Measurements from ENCODE around the gene GRID1.
"Not testable (repeated sequence)": the region's sequence is repeated elsewhere in the genome, so short reads cannot be mapped to it uniquely, and the experiment has no call there.

Gene GRID1

DNA sequence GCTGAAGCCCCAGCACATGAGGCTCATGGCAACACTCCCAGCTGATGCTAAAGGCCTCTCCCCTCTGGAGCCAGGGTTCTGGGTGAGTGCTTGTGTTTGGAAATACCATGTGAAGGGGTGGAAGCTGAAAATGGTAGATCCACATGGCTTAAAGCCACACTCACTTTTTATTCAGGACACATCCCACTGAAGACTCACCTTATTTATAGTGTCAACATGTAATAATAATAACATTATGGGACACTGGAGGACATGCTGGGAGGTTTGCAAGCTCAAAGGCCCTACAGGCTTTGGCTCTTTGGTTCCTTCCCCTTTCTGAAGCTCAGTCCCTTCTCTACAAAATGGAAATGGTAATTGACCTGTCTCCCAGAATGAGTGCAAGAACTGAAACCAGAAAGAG, 318.0 kb downstream of the GRID1 start:
- DNase-seq: no peak

- DNase-seq: no peak
Measured at GRCh38 chr10:86047588-86047987, 319.0 kb downstream of the GRID1 start.

DNA sequence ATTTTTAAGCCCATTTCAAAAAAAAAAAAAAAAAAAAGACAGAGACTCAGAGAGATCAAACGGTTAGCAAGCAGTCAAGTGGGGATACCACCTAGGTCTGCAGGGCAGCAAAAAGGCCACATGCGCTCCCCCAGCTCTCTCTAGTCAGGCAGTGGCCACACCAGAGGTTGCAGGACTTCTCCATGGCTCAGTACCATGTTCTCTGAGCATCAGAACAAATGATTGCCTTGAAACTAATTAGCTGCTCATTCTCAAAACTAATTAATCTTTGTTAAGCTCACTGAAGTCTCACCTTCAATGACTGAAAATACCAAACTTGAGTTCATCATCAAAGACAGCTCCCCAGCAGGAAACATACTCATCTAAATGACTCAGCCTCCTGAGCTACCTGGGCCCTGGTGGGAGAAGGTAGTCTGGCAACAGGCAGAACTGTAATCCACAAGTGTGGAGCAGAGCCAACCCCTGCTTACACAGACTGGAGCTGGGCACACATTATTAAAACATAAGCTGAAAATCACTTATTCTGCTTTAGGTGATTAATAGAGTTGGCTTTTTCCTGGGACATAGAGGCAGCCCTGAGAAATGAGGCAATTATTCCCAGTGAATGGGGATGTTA, 319.6 kb downstream of the GRID1 start:
- DNase-seq: no peak

DNA sequence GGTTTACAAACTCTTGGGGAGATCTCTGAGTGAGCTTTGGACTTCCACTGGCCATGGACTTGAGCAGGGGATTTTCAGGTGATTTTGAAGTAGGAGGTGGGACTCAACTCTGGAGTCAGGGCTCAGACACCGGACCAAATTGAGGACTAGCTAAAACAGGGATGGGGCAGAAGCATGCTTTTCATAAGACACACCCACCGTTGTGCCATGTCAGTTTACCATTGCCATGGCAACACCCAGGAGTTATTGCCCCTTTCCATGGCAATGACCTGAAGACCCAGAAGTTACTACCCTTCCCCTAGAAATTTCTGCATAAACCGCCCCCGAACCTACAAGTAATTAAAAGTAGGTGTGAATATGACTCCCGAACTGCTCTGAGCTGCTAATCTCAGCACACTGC, 320.7 kb downstream of the GRID1 start:
- DNase-seq: no peak

- DNase-seq: no peak
Measured at GRCh38 chr10:86044029-86044428, 322.6 kb downstream of the GRID1 start.

DNA sequence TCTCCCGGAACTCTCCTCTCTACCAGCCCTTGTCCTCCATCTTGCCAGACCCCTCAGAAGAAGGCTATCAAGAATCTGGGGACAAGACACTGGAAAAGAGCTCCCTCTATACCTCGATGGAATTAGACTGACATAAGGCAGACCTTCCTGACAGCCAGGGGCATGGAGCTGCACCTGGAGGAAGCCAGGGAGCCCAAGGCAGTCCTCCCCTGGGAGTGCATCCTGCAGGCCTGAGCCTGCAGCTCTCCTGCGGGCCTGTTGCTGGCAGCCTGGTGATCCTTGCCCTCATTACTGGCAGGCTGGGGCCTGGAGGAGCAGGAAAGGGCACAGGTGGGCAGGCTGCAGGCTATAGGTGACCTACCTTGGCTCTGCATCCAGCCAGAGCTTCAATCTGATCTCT, 323.4 kb downstream of the GRID1 start:
- no peak for DNase-seq

- DNase-seq: no peak
Measured at GRCh38 chr10:86042161-86042560, 324.4 kb downstream of the GRID1 start.

DNA sequence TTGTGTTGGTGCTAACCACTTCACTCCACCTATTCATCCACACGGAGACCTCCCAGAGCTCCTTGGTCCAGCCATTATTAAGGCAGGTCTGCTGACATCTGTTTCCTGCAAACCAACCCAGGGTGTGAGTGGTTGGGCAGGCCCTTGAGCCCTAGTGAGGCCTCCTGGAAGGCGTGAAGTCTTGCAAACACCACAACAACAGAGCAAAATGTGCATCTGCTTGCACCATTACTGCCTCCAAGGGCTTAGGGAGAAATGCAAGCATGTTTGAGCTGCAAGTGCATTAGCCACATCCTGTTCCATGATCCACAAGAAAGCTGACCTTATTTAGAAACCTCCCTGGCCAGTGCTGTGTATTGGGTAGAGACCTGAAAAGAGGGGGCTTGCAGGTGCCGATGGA, 325.5 kb downstream of the GRID1 start:
- DNase-seq: no peak

GRCh38 chr10:86038371-86038770, 328.2 kb downstream of the GRID1 start:
- no peak for DNase-seq

- DNase-seq: no peak
Measured at GRCh38 chr10:86037096-86037495, 329.5 kb downstream of the GRID1 start.

GRCh38 chr10:86036544-86036831, 330.1 kb downstream of the GRID1 start:
- DNase-seq: no peak

- no peak for DNase-seq
Measured at GRCh38 chr10:86035791-86036543, 330.6 kb downstream of the GRID1 start.

- DNase-seq: no peak
Measured at GRCh38 chr10:86034710-86035109, 331.9 kb downstream of the GRID1 start.

GRCh38 chr10:86033581-86033980, 333.0 kb downstream of the GRID1 start:
- DNase-seq: no peak

GRCh38 chr10:86032087-86032486, 334.5 kb downstream of the GRID1 start:
- not testable (repeated sequence) for DNase-seq

DNA sequence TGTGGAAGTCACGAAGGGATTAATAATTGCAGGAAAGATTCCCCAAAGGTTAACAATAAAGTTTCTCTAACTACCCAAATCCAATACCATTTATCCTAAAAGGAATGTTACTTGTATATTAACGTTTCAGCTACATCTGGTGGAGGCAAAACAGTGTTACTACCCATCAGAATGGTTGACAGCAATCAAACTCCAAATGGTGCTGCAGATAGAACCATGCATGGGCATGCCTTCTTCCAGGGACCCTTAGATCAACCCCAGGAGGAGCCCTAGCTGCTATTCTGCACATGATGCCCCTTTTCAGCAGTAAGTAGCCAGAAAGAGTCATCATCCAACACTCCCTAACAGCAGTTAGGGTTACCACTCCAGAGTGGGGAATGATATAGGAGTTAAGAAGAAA, 336.3 kb downstream of the GRID1 start:
- DNase-seq: no peak

DNA sequence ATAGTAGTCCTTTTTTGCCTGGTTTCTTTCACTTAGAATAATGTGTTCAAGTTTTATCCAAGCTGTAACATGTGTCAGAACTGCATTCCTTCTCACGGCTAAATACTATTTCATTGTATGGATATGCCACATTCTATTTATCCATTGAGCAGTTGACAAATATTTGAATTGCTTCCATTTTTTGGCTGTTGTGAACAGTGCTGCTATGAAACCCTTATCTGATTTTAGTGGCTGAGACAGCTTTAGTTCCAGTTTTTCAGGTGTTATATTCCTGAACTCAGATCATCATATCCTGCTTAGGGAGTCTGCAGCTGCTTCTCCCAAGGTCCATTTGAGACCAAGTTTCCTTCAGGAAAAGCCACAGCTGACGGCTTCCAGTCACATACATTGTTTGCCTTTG, 339.2 kb downstream of the GRID1 start:
- no peak for DNase-seq

DNA sequence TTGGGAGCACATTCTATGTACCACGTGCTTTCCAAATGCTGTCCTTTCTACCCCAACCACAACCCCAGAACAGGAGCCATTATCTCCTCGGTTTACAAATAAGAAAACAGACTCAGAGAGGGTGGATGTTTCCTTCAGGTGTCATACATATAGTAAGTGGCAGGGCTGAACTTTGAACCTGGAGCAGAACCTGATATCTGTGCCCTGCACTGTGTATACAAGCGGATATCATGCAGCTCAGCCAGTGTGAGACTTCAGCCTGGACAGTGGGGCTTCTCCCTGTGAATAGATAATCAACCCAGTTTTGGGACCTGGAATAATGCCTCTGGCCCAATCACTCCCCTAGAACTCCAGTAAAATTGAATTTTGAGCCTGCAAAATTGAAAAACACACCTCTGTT, 341.1 kb downstream of the GRID1 start:
- no peak for DNase-seq

GRCh38 chr10:86024281-86025041, 342.1 kb downstream of the GRID1 start:
- DNase-seq: peak in 3 of 58 donors; percentile 14 to 28 (median 15)

DNA sequence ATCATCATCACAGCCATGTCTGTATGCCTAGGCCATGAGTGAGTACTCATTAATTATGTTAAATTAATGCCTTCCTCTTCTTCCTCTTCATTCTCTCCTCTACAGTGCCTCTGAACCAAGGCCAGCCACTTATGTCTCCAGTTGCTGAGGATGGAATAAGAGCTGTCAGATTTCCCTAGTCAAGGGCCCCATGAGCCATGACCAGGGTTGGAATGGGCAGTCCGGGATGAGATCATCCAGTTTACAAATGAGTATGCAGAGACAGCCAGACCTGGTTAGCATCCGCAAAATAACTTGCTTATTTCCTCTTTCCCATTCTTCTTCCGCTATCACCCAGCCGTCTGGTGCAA, 342.7 kb downstream of the GRID1 start:
- no peak for DNase-seq

DNA sequence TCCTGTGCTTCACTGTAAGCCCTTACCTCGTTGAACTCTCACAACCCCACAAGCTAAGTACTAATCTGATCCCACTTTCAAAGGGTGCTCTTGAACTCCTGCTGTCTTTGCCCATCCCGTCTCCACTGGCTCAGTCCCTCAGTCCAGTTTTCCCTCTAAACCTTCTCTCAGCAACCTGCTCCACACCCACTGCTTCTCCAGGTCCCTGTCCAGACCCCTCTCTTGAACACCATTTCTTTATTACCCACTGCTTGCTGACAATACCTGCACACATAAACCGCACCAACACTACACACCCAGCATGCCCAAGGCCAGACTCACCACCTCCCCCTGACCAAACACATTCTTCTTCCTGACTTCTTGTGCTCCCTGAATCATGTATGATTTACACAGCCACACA, 343.3 kb downstream of the GRID1 start:
- DNase-seq: no peak

DNA sequence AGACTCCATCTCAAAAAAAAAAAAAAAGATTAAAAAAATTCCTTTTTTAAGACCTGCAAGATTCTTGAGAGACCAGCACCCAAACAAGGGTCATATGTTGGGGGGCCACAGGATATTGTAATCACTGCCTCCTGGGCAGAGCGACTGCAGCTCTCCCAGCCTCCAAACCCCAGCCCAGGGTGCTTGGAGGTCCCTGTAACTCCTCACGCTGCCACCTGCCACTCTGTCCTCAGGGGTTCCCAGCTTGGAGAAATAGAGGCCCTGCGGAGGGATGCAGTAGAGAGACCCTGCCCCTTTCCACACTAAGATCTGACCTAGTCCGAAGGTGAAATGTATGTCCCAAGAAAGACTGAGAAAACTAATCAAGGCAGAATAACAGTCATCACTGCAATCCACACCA, 343.7 kb downstream of the GRID1 start:
- DNase-seq: no peak

GRCh38 chr10:86020134-86020533, 346.5 kb downstream of the GRID1 start:
- peak in 2 of 58 donors; percentile 13 to 25 for DNase-seq
